IgD-negative memory B cell (primary cell): ENCODE data around the gene TMEM185A. TPM values are rescaled to one million over a fixed set of nuclear protein-coding genes. Genes with fewer than 3 reads are reported as not detected.
"Not testable (repeated sequence)": the region's sequence is repeated elsewhere in the genome, so short reads cannot be mapped to it uniquely, and the experiment has no call there.

Source experiments
- H3K27ac Mint-ChIP-seq, 3 donors: one replicate each; pipeline ENCODE4 v1.8.0; 2020 to 2022; ENCODE audit warnings: mild to moderate bottlenecking in 3 of 3, mixed read lengths in 3 of 3, moderate library complexity in 1 of 3
- H3K27me3 Mint-ChIP-seq: one replicate; pipeline ENCODE4 v1.8.0; 2021; ENCODE audit warnings: mixed read lengths
- H3K36me3 Mint-ChIP-seq: one replicate; pipeline ENCODE4 v1.8.0; 2020; ENCODE audit warnings: mild to moderate bottlenecking, mixed read lengths
- H3K4me1 Mint-ChIP-seq, 3 donors: one replicate each; pipeline ENCODE4 v1.8.0; 2020 to 2022; ENCODE audit warnings: mixed read lengths in 3 of 3, mild to moderate bottlenecking in 1 of 3
- H3K4me3 Mint-ChIP-seq, 4 donors: one replicate each; pipeline ENCODE4 v1.8.0; 2020 to 2022; ENCODE audit warnings: mild to moderate bottlenecking in 4 of 4, mixed read lengths in 4 of 4, moderate library complexity in 3 of 4
- H3K9me3 Mint-ChIP-seq, 3 donors: one replicate each; pipeline ENCODE4 v1.8.0; 2020 to 2021; ENCODE audit warnings: mixed read lengths in 3 of 3, mild to moderate bottlenecking in 1 of 3
- polyA plus RNA-seq: library from polyadenylated mRNA; unstranded; fragments of 300-500 nt; fragmentation: Illumina TruSeq; gene quantifications from one replicate; pipeline ENCODE4 v1.2.3, GENCODE V29; 2021

TMEM185A gene
- polyA plus RNA-seq, 1 donor from 2014 or later, result 18.2 TPM

GRCh38 chrX:149547782-149548181, 83.8 kb downstream of the TMEM185A start:
- not testable (repeated sequence) for H3K9me3 Mint-ChIP-seq, H3K27ac Mint-ChIP-seq, H3K4me3 Mint-ChIP-seq, H3K4me1 Mint-ChIP-seq, H3K36me3 Mint-ChIP-seq, H3K27me3 Mint-ChIP-seq

DNA sequence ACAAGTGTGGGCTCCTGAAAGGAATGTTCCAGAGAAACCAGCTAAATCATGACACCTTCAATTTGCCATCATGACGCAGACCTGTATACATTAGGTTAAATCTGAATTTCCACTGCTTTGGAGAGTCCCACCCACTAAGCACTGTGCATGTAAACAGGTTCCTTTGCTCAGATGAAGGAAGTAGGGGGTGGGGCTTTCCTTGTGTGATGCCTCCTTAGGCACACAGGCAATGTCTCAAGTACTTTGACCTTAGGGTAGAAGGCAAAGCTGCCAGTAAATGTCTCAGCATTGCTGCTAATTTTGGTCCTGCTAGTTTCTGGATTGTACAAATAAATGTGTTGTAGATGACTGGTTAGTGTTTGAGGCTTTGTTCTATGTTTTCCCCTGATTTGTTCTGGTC, 84.6 kb downstream of the TMEM185A start:
- not testable (repeated sequence) for H3K4me3 Mint-ChIP-seq, H3K36me3 Mint-ChIP-seq, H3K9me3 Mint-ChIP-seq, H3K27me3 Mint-ChIP-seq, H3K4me1 Mint-ChIP-seq, H3K27ac Mint-ChIP-seq

Other genes with a start within 250 kb of the TMEM185A start
- gene IDS, start 126.5 kb downstream of the TMEM185A start, polyA plus RNA-seq, result 114 TPM
- gene EOLA1, start 90.8 kb downstream of the TMEM185A start, polyA plus RNA-seq, result 19.0 TPM
- gene HSFX3, start 81.9 kb downstream of the TMEM185A start, polyA plus RNA-seq, result not detected
- gene MAGEA9B, start 44.3 kb downstream of the TMEM185A start, polyA plus RNA-seq, result 0.46 TPM
- gene HSFX2, start 36.5 kb downstream of the TMEM185A start, polyA plus RNA-seq, result 0.16 TPM
- gene MAGEA11, start 80.3 kb upstream of the TMEM185A start, polyA plus RNA-seq, result not detected
- not detected for gene HSFX1, start 142.3 kb upstream of the TMEM185A start, polyA plus RNA-seq
- not detected for gene MAGEA9, start 150.1 kb upstream of the TMEM185A start, polyA plus RNA-seq
- gene MAGEA8, start 249.4 kb upstream of the TMEM185A start, polyA plus RNA-seq, result not detected